GM18873 (cell line): Measurements from ENCODE around the gene GPAT3.
"Not testable (repeated sequence)": the region's sequence is repeated elsewhere in the genome, so short reads cannot be mapped to it uniquely, and the experiment has no call there.

ENCODE experiments used
- ATAC-seq: cut with Tn5 transposase; IDR thresholded peaks from one replicate; pipeline ENCODE4 v1.9.1; 2021; ENCODE audit warnings: mild to moderate bottlenecking, moderate library complexity, moderate number of reproducible peaks; ENCODE audit not compliant: unreplicated experiment, low FRiP score

Gene GPAT3

GRCh38 chr4:83591056-83591455 is 55.1 kb downstream of the GPAT3 start:
- ATAC-seq, result no peak

GRCh38 chr4:83591730-83592129 is 55.8 kb downstream of the GPAT3 start:
- ATAC-seq, result no peak

GRCh38 chr4:83599183-83599582 is 63.3 kb downstream of the GPAT3 start:
- ATAC-seq, result no peak

- ATAC-seq, result no peak
These were observed 67.2 kb downstream of the GPAT3 start for GRCh38 chr4:83603129-83603528.

- ATAC-seq, result no peak
These were observed 68.4 kb downstream of the GPAT3 start for GRCh38 chr4:83604321-83604720.

GRCh38 chr4:83605210-83605609 is 69.3 kb downstream of the GPAT3 start:
- ATAC-seq, result no peak

GRCh38 chr4:83605744-83606172 is 69.8 kb downstream of the GPAT3 start:
- no peak for ATAC-seq

GRCh38 chr4:83606460-83606859 is 70.6 kb downstream of the GPAT3 start:
- no peak for ATAC-seq

- peak; percentile 54 for ATAC-seq
These were observed 71.0 kb downstream of the GPAT3 start for GRCh38 chr4:83606898-83607297.

- ATAC-seq, result no peak
These were observed 73.5 kb downstream of the GPAT3 start for GRCh38 chr4:83609365-83609764.

GRCh38 chr4:83610729-83611128 is 74.8 kb downstream of the GPAT3 start:
- no peak for ATAC-seq

- ATAC-seq, result no peak
These were observed 77.1 kb downstream of the GPAT3 start for GRCh38 chr4:83613023-83613422.

- ATAC-seq, result no peak
These were observed 78.1 kb downstream of the GPAT3 start for GRCh38 chr4:83613994-83614393.

- no peak for ATAC-seq
These were observed 80.3 kb downstream of the GPAT3 start for GRCh38 chr4:83616252-83616651.

GRCh38 chr4:83617371-83618035 is 81.6 kb downstream of the GPAT3 start:
- no peak for ATAC-seq

GRCh38 chr4:83618431-83618830 is 82.5 kb downstream of the GPAT3 start:
- no peak for ATAC-seq

GRCh38 chr4:83618991-83619645 is 83.2 kb downstream of the GPAT3 start:
- no peak for ATAC-seq

- not testable (repeated sequence) for ATAC-seq
These were observed 86.2 kb downstream of the GPAT3 start for GRCh38 chr4:83622127-83622526.

GRCh38 chr4:83625821-83626220 is 89.9 kb downstream of the GPAT3 start:
- no peak for ATAC-seq

GRCh38 chr4:83626245-83626836 is 90.4 kb downstream of the GPAT3 start:
- no peak for ATAC-seq

GRCh38 chr4:83629945-83630721 is 94.2 kb downstream of the GPAT3 start:
- no peak for ATAC-seq
